GM18508 (cell line): ENCODE results near the gene EDAR.

Experiments
- ATAC-seq: cut with Tn5 transposase; IDR thresholded peaks from one replicate; pipeline ENCODE4 v1.9.1; 2021; ENCODE audit warnings: moderate number of reproducible peaks; ENCODE audit not compliant: insufficient read depth, unreplicated experiment

The EDAR gene

DNA sequence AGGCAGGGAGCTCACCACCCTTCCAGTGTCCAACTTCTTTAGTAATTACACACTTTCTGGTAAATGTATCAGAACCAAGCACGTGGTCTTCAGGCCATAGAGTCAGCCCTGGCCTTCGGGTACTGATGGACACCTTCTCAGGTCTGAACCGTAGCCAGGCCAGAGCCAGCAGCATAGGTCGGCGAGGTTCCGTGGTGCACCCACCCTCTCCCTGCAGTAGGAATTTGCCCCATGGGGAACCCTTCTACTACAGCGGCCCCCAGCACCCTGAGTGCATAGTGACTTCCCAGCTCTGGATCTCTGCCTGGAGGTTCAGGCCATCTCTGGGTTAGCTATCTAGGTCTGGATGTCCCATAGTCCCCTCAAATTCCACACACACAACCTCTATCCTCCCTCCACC is 61.6 kb downstream of the EDAR start:
- ATAC-seq = no peak

GRCh38 chr2:108926561-108927380 is 62.2 kb downstream of the EDAR start:
- no peak for ATAC-seq

DNA sequence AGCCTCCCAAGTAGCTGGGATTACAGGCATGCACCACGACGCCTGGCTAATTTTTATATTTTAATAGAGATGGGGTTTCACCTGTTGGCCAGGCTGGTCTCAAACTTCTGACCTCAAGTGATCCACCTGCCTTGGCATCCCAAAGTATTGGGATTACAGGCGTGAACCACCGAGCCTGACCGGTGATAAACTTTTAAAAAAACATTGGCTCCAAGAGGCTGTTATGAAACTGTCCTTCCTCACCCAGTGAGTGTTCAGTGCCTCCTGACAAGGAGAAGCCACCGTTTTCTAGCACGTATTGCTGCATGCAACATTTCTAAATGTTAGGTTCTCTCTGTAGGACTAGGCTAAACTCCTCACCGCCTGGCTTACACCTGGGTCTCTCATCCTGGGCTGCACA is 63.3 kb downstream of the EDAR start:
- ATAC-seq = no peak

GRCh38 chr2:108925286-108925685 is 63.7 kb downstream of the EDAR start:
- ATAC-seq = no peak

GRCh38 chr2:108924580-108925251 is 64.3 kb downstream of the EDAR start:
- no peak for ATAC-seq

GRCh38 chr2:108923736-108924579 is 65.1 kb downstream of the EDAR start:
- ATAC-seq = no peak

DNA sequence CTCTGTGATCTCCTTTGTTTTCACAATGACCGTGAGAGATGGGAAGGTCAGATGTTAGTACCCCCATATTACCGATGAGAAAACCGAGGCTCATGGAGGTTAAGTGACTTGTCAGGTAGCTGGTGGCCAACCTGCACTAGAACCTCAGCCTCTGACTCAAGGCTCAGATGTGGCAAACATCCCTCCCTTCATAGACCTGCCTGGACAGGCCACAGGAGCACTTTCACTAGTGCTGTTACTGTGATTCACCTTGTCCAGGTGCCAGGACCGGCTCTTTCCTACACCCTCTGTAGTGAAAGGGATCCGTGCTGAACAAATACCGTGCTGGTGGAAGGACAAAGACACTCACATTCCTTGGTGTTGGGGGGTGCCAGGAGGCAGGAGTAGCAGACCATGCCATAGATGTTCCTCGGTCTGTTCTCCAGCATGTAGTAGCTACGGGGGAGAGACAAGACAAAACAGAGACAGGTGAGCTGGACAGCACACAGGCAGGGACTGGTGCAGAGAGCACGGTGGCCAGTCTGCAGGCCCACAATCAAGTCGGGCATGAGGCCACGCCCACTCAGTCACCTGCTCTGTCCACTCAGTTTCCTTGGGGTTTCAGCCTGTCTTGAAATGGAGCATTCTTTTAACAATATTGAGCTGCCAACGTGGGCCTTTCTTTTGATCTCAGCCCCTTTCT is 65.9 kb downstream of the EDAR start:
- ATAC-seq = no peak

- ATAC-seq = no peak
Measured at GRCh38 chr2:108922141-108922915, 66.7 kb downstream of the EDAR start.

DNA sequence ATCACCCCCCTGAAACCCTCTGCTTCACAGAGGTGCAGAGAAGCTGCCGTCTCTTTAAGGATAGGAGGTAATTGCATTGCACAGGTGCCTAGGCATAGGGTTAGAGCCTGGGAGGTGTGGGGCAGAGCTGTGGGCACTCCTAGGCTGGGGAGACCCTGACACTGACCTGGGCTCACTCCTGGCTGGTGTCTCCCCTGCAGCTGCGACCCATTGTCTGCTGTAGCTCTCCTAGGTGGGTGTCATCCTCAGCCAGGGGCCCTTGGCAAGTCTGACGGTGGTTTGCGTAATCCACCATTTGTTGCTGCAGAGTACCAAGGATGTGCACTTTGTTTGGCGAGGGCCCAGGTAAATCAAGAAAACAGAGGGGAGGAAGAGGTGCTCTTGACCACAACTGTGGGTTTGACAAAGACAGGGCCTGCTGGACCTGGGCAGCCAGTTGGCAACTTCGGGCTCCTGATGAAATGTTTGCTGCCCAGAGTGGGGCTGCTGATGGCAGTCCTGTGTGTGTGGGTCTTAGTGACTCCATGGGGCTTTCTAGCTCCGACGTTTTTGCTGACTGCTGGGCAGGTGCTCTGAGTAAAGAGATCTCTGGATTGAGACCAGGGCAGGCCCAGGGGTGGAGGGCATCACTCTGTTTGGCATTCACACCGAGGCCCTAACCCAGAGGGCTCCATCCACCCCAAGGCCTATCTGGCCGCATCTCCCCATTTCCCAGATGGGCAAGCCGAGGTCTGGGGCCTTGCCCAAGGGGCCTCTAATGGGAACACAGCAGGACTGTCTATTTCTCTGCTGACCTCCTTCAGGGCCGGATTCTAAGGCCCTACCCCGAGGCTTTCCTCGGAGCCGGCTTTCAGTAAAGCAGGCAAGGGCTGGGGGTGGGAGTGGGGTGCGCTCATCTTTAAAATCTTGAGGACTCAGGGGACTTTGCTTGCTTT is 67.7 kb downstream of the EDAR start:
- ATAC-seq = no peak

DNA sequence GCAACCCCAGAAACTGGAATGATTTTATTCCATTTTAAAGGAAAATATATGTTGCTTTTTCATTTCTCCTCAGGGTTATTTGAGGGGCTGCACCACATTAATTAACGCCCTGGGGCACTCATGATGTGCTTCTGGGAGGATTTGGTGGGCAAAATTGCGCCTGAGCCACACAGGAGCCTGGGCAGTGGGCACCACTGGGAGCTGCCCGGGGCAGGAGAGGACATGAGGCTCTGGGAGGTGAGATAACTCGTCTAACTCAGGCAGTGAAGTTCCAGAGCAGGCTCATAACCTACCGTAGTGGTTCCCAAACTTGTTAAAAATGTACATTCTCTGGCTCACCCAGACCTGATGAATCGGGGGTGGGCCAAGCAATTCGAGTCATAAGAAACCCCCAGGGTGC is 68.3 kb downstream of the EDAR start:
- no peak for ATAC-seq

- no peak for ATAC-seq
Measured at GRCh38 chr2:108919571-108920373, 69.2 kb downstream of the EDAR start.

- ATAC-seq = no peak
Measured at GRCh38 chr2:108918941-108919341, 70.1 kb downstream of the EDAR start.

DNA sequence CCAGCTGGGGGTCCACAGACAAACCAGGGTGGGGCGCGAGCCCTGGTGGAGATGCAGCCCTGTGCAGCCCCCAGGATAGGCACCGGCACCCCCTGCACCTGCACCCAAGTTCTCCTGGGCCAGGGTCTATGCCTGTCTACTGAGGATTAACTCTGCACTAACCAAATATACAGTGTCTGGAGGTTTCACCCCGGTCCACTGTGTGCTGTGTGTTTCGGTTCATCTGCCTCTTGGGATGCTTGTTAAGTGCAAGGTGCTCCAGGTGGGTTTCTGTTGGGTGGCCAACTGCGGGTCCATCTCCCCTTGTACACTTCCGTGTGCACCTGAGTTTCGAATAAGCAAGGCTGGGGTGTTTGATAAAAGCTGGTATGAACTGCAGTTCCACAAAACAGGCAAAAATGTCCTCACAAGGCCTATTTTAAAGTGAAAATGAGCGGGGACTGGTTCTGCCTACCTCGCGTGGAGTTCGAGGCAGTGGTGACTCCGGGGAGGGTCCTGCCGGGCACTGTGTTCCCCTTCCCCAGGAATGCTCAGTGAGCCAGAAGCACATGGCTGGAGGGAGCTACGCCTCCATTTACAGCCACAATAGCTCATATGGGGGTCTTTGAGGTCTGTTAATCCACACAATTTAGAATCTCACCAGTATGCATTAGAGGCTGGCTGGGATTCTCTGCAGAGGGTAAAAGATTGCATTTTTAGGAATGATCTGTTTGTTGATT is 70.7 kb downstream of the EDAR start:
- ATAC-seq = no peak

GRCh38 chr2:108917526-108917925 is 71.5 kb downstream of the EDAR start:
- no peak for ATAC-seq

- no peak for ATAC-seq
Measured at GRCh38 chr2:108916796-108917421, 72.1 kb downstream of the EDAR start.

DNA sequence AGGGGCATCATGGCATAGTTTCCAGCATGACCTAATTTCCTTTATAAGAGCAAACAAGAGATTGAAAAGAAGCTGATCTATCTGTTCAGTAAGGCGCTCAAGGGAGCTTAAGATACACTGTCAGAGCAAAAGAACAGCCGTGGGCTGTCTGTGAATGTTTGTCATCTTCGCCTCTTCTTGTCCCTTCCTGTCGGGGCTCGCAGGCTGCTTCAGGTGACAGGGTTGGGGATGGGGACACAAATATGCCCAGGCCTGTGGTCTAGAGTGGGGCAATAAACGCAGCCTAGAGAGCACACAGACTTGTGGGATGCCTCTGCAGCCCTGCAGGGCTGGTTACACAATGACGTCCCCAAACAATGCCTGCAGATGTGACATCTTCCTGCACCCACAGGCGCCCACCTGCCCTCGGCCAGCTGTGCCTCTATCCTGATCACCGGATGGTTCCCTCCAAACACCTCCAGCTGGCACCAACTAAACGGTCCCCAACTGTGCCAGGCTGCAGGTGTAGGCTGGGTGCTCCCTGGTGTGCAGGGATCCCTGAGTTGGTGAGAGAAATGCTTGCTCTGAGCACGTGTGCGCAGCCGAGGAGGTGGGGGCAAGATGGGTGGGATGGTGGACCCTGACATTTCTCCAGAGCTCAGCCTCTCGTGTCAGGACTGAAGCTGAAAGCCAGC is 72.8 kb downstream of the EDAR start:
- ATAC-seq = no peak
